Endometrial microvascular endothelial cells (primary cell): Measurements from ENCODE around the gene KCNQ1. TPM values are rescaled to one million over a fixed set of nuclear protein-coding genes. Genes with fewer than 3 reads are reported as not detected.

ENCODE experiments used
- in situ Hi-C: cut with HindIII; loops from 2 replicates; pipeline ENCODE4 v1.10.0; 2017; ENCODE audit warnings: low sequenced_read_pairs, low pct_unique_long_range_greater_than_20kb; ENCODE audit errors: inconsistent ontology term
- total RNA-seq: library from RNA; depleted of rRNA; stranded (reverse); fragments of >200 nt; gene quantifications from one replicate; pipeline ENCODE4 v1.2.3, GENCODE V29; 2015; ENCODE audit errors: inconsistent ontology term

The KCNQ1 gene
- total RNA-seq, 1 donor from 2014 or later = not detected

GRCh38 chr11:2761131-2762030, 316.6 kb downstream of the KCNQ1 start:
- in situ Hi-C loops = no loop called here

DNA sequence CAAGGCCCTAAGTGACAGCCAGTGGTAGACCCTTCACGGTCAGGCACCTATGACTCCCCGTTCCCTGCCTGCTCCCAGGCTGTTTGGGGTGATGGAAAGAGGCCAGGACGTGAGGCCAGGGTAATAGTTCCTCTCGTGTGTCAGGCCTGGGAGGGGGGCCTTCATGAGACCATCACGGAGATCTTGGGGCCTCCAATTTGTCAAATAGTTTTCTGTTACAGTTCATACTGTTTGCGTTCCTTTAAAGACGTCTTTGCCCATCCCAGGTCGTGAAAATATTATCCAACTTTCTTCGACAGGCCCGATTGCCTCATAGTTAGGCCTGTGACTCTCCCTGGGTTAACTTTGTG, 317.2 kb downstream of the KCNQ1 start:
- in situ Hi-C loops = no loop called here

GRCh38 chr11:2762451-2762850, 317.6 kb downstream of the KCNQ1 start:
- in situ Hi-C loops = no loop called here

- in situ Hi-C loops = no loop called here
Observed at GRCh38 chr11:2763984-2764383, 319.2 kb downstream of the KCNQ1 start.

GRCh38 chr11:2765491-2765890, 320.7 kb downstream of the KCNQ1 start:
- in situ Hi-C loops = no loop called here

- in situ Hi-C loops = no loop called here
Observed at GRCh38 chr11:2766166-2766565, 321.4 kb downstream of the KCNQ1 start.

DNA sequence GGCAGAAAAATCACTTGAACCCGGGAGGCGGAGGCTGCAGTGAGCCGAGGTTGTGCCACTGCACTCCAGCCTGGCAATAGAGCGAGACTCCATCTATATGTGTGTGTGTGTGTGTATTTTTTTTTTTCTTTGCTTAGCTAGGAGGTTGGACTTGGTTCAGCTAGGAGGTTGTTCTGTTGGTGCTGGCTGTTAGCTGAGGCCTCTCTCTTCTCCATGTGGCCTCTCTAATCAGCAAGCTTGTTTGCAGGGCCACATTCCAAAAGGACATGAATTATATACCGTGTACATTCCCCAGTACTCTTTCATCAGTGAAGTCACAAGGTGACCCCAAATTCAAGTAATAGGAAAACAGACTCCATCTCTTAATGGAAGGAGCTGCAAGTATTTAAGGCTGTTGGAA, 322.3 kb downstream of the KCNQ1 start:
- in situ Hi-C loops = no loop called here

DNA sequence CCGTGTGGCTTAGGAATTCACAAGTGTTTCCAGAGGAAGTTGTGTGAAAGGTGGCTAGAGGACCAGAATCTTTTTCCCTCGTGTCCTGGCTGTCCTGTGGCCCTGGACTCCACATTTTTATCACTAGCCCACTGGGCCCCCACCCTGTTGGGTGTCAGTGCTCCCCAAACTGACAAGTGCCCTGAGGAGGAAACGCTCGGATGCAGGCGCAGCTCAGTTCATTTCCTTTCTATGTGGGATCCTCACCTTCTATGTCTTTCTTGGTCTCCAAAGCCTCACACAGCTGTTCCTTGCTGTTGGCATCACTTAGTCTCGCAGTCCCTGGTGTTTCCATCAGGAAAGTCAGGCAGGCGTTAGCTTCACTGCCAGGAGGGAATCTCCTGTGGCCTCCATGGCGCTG, 323.0 kb downstream of the KCNQ1 start:
- in situ Hi-C loops = no loop called here

GRCh38 chr11:2768471-2769408, 323.9 kb downstream of the KCNQ1 start:
- in situ Hi-C loops = no loop called here

DNA sequence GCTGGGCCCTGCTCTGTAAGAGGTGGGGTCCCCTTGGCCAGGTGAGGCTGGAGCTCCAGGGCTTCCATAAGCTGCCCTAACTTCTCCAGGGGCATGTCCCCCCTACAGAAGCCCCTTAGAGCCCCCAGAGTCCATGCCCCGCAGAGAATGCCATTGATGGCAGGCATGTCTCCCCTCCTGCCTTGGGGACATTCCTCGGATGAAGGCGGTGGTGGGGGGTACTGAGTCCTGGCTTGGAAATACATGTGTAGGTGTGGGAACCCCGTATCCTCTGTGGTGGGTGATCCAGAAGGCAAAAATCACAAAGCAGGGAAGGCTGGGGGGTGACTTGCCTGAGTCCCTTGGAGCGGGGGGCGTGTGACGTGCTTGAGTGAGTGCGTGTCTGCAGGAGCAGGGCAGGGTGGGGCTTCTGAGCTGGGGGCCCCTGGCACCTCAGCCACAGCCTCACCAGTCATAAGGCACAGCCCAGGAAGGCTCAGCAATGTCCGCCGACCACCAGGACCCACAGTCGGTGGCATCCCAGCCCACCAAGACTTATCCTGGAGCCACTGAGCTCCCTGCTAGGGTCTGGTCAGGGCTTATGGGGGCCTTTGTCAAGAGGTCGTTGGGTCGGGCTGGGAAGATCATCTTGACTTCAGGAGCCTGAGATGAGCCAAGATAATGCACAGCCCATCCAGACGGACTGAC, 324.7 kb downstream of the KCNQ1 start:
- in situ Hi-C loops = no loop called here

DNA sequence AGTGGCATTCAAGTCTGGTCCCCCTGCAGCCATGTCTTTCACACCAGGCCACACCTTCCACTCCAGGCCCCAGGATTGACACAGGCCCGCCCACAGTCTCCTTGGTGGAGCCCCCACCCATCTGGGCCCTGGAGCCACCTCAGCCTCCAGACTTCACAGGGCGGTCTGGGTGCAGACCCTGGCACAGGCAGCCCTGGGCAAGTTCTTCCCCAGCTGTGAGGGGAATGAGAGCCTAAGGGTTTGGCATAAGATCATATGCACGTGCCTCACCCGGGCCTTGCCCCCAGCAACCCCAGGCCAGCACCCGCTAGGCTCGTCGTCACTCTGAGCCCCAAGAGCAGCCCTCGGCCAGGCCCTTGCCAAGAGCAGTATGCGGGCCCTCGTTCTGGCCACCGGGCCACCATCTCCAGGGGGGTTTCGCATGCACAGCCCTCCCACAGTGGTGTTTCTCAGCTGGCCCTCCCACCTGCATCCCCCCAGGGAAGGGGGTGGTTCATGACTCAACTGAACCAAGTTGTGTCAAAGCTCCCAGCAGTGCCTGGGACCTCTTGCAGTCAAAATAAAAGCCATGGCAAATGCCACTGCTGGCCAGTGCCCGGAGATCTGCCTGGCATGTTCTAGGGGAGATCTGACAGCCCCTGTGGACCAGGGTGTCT, 325.4 kb downstream of the KCNQ1 start:
- in situ Hi-C loops = no loop called here

GRCh38 chr11:2770761-2771301, 326.0 kb downstream of the KCNQ1 start:
- in situ Hi-C loops = no loop called here

DNA sequence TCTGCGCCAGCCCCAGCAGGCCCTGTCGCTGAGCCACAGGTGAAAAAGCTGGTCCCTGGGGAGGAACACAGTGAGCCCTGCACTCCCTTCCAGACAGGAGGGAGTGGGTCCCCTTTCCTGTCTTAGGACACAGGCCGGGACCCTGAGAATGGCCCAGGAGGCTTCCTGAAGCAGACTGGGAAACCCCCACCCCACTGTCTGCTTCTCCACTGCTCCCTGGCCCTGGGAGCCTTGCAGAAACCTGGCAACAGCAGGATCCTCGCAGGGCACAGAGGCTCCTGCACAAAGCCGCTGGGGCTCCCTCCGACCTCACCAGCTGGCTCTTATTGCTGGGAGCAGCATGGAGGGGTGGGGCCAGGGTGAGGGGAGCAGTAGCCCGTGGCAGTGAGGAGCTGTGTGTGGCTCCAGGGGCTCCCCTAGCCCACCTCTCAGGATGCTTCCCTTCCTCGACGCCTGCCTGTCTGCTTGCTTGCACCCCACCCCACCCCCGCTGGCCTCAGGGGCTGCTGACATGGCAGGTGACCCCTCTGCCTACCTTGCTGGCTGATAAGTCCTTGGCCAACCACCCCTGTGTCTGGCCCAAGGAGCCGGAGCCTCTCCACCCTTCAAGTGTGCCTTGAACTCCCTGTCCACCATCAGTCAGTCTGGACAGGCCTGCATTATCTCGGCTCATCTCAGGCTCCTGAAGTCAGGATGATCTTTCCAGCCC, 327.1 kb downstream of the KCNQ1 start:
- in situ Hi-C loops = no loop called here

- in situ Hi-C loops = no loop called here
Observed at GRCh38 chr11:2772544-2773031, 327.8 kb downstream of the KCNQ1 start.

GRCh38 chr11:2774173-2775082, 329.6 kb downstream of the KCNQ1 start:
- in situ Hi-C loops = no loop called here

DNA sequence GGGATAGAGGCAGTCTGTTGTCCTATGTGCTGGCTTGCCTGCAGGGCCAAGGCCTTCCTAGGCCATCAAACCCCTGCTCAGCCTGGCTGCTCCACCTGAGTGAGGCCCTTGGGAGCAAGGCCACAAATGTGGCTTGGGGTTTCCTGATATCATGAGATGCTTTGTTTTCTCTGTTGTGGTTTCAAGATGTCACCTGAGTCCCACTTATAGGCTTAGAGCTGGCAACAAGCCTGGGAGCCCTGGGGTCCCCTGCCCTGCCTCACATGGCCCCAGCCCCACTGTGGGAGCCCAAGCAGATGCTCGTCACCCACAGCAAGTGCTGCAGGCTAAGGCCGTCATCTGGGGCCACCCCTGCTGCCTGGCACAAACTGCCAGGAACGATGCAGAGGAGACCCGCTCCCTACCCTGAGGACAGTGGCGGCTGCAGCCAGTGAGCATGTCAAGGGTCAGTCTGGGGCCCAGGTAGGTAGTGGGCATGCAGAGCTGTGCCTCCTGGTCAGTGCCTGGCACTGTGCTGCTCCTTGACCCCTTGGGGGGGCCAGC, 330.3 kb downstream of the KCNQ1 start:
- in situ Hi-C loops = no loop called here
